IMR-90 (cell line): Measurements from ENCODE around the gene SCN11A. TPM values are rescaled to one million over a fixed set of nuclear protein-coding genes. Genes with fewer than 3 reads are reported as not detected.

ENCODE experiments used
- ATAC-seq: fragments of 200-7000 bp; cut with Tn5 transposase; 2 replicates; pipeline ENCODE4 v1.9.1; 2020; ENCODE audit warnings: low read depth, mild to moderate bottlenecking, moderate library complexity
- BruUV-seq: library from RNA; stranded (reverse); fragments of 400-500 nt; replicated peaks from 2 replicates; lab custom pipeline; 2021; lab: Mats Ljungman, UMichigan
- CTCF ChIA-PET: fragments of 300-600 bp; formaldehyde crosslinking; extraction: SDS; loops from one replicate; lab custom pipeline; 2021; ENCODE audit warnings: antibody characterized with exemption; lab: Yijun Ruan, JAX
- POLR2A ChIA-PET: fragments of 300-600 bp; sonication (Branson Sonifier 250); formaldehyde crosslinking; loops from one replicate; lab custom pipeline; 2022; ENCODE audit warnings: antibody characterized with exemption; ENCODE audit not compliant: unreplicated experiment; lab: Charles Lee
- DNase-seq: peaks from one replicate; pipeline ENCODE4 v3.0.0; 2013
- H2AFZ ChIP-seq: replicated peaks from 2 replicates; pipeline ENCODE3; 2013; ENCODE audit warnings: low read length, mild to moderate bottlenecking; ENCODE audit not compliant: poor library complexity
- H2AK5ac ChIP-seq: 2 replicates; pipeline ENCODE4 v1.6.1; 2013; ENCODE audit warnings: low read depth, low read length, inconsistent platforms
- H2AK9ac ChIP-seq: replicated peaks from 2 replicates; pipeline ENCODE3; 2013; ENCODE audit warnings: mild to moderate bottlenecking, low read depth, low read length, moderate library complexity; ENCODE audit not compliant: poor library complexity
- H2BK120ac ChIP-seq: 2 replicates; pipeline ENCODE4 v1.6.1; 2013; ENCODE audit warnings: low read depth, low read length, inconsistent platforms
- H2BK15ac ChIP-seq: 3 replicates; pipeline ENCODE4 v1.6.1; 2013; ENCODE audit warnings: low read depth, low read length, inconsistent platforms
- H2BK20ac ChIP-seq: 2 replicates; pipeline ENCODE4 v1.6.1; 2013; ENCODE audit warnings: low read depth, mild to moderate bottlenecking, inconsistent platforms, low read length, moderate library complexity
- H2BK5ac ChIP-seq: 2 replicates; pipeline ENCODE4 v1.6.1; 2013; ENCODE audit warnings: mild to moderate bottlenecking, low read depth, low read length, inconsistent platforms; ENCODE audit not compliant: poor library complexity, severe bottlenecking
- H3K14ac ChIP-seq: replicated peaks from 2 replicates; pipeline ENCODE4 v1.6.1; 2013; ENCODE audit warnings: low read depth, low read length, inconsistent platforms
- H3K18ac ChIP-seq: 2 replicates; pipeline ENCODE4 v1.6.1; 2013; ENCODE audit warnings: low read depth, low read length, control low read depth
- H3K23ac ChIP-seq: 2 replicates; pipeline ENCODE4 v1.6.1; 2013; ENCODE audit warnings: low read depth, low read length, inconsistent platforms
- H3K27ac ChIP-seq: 2 replicates; pipeline ENCODE4 v1.5.1; 2013; ENCODE audit warnings: mild to moderate bottlenecking, control low read depth, low read length; ENCODE audit not compliant: insufficient read depth
- H3K27me3 ChIP-seq: 2 replicates; pipeline ENCODE4 v1.6.1; 2013; ENCODE audit warnings: low read length; ENCODE audit not compliant: control insufficient read depth, insufficient read depth
- H3K36me3 ChIP-seq: 2 replicates; pipeline ENCODE4 v1.6.1; 2013; ENCODE audit warnings: low read length, mixed read lengths; ENCODE audit not compliant: control insufficient read depth, insufficient read depth
- H3K4ac ChIP-seq: 2 replicates; pipeline ENCODE4 v1.6.1; 2013; ENCODE audit warnings: low read depth, low read length, inconsistent platforms
- H3K4me1 ChIP-seq: 2 replicates; pipeline ENCODE4 v1.6.1; 2013; ENCODE audit warnings: low read length, mixed read lengths; ENCODE audit not compliant: control insufficient read depth, insufficient read depth
- H3K4me2 ChIP-seq: 2 replicates; pipeline ENCODE4 v1.6.1; 2013; ENCODE audit warnings: low read depth, mild to moderate bottlenecking, control low read depth, low read length, moderate library complexity
- H3K4me3 ChIP-seq: 2 replicates; pipeline ENCODE4 v1.5.1; 2013; ENCODE audit warnings: low read depth, mild to moderate bottlenecking, control low read depth, low read length, moderate library complexity; ENCODE audit not compliant: insufficient read depth
- H3K56ac ChIP-seq: 2 replicates; pipeline ENCODE4 v1.6.1; 2013; ENCODE audit warnings: low read length, inconsistent platforms; ENCODE audit not compliant: insufficient read depth; ENCODE audit errors: extremely low read depth
- H3K79me1 ChIP-seq, 2 experiments: 2 replicates each; pipeline ENCODE4 v1.6.1; 2013; ENCODE audit warnings: low read length in 2 of 2, inconsistent platforms in 1 of 2, low read depth in 1 of 2
- H3K9ac ChIP-seq: 2 replicates; pipeline ENCODE4 v1.6.1; 2013; ENCODE audit warnings: low read depth, low read length, control low read depth
- H3K9me1 ChIP-seq: 2 replicates; pipeline ENCODE4 v1.6.1; 2013; ENCODE audit warnings: low read length, inconsistent platforms; ENCODE audit not compliant: insufficient read depth
- H3K9me3 ChIP-seq: 2 replicates; pipeline ENCODE4 v1.6.1; 2013; ENCODE audit warnings: low read length; ENCODE audit not compliant: control insufficient read depth, insufficient read depth
- H4K20me1 ChIP-seq: 2 replicates; pipeline ENCODE4 v1.6.1; 2013; ENCODE audit warnings: low read length, inconsistent platforms; ENCODE audit not compliant: insufficient read depth
- H4K5ac ChIP-seq: 2 replicates; pipeline ENCODE4 v1.6.1; 2013; ENCODE audit warnings: mild to moderate bottlenecking, low read depth, low read length, control low read depth
- H4K8ac ChIP-seq, 2 experiments: 2 replicates each; pipeline ENCODE4 v1.6.1; 2013; ENCODE audit warnings: low read depth in 2 of 2, low read length in 2 of 2, control low read depth in 1 of 2, inconsistent platforms in 1 of 2
- H4K91ac ChIP-seq: 2 replicates; pipeline ENCODE4 v1.6.1; 2013; ENCODE audit warnings: low read depth, low read length, inconsistent platforms; ENCODE audit not compliant: insufficient read depth
- CHD1 ChIP-seq: IDR thresholded peaks from 2 replicates; pipeline ENCODE4 v1.6.1; 2012; ENCODE audit warnings: low read depth, low read length, improper control_type of control experiment
- MAFK ChIP-seq: IDR thresholded peaks from 2 replicates; pipeline ENCODE4 v1.6.1; 2012; ENCODE audit warnings: low read depth, low read length, improper control_type of control experiment
- MAZ ChIP-seq: IDR thresholded peaks from 2 replicates; pipeline ENCODE4 v1.6.1; 2012; ENCODE audit warnings: low read depth, mild to moderate bottlenecking, low read length, improper control_type of control experiment, moderate library complexity, borderline replicate concordance
- POLR2A ChIP-seq: IDR thresholded peaks from 2 replicates; pipeline ENCODE4 v1.6.1; 2012; ENCODE audit warnings: mild to moderate bottlenecking, low read depth, low read length
- RCOR1 ChIP-seq: IDR thresholded peaks from 2 replicates; pipeline ENCODE4 v1.6.1; 2012; ENCODE audit warnings: mild to moderate bottlenecking, low read length, improper control_type of control experiment; ENCODE audit not compliant: insufficient replicate concordance
- WGBS, 2 experiments: methylation state at CpG; one replicate each; pipeline versions ENCODE4 v1.1.5 to v1.1.7; 2013; ENCODE audit warnings: missing lambda C conversion rate in 2 of 2; ENCODE audit not compliant: insufficient read length in 1 of 2; ENCODE audit errors: extremely low coverage in 2 of 2; 5-methylcytosine and 5-hydroxymethylcytosine counted together
- dilution Hi-C: fragments of 300-500 bp; cut with HindIII; formaldehyde crosslinking; loops from one replicate; pipeline ENCODE4 v1.14.3; 2018; ENCODE audit warnings: low sequenced_read_pairs; ENCODE audit not compliant: unreplicated experiment
- in situ Hi-C: fragments of 300-500 bp; cut with MboI; formaldehyde crosslinking; loops from 3 replicates; pipeline ENCODE4 v1.14.3; 2019; ENCODE audit warnings: low sequenced_read_pairs, inconsistent platforms, mixed read lengths
- intact Hi-C: fragments of 100-400 bp; cut with micrococcal nuclease; formaldehyde crosslinking; loops from 2 replicates; pipeline ENCODE4 v1.10.0; 2022
- polyA plus RNA-seq, 3 experiments: library from polyadenylated mRNA; depleted of rRNA; stranded (reverse); fragments of >200 nt; gene quantifications; 2 replicates each; pipeline ENCODE4 v1.2.3, GENCODE V29; 2012; ENCODE audit warnings: low replicate concordance in 1 of 3
- total RNA-seq: library from RNA; depleted of rRNA; stranded (reverse); fragments of >200 nt; gene quantifications from 2 replicates; pipeline ENCODE4 v1.2.3, GENCODE V29; 2012

The SCN11A gene
- total and polyA plus RNA-seq, 2 of the 4 experiments (the other 2 are of a cell fraction): under 0.01 to 0.02 TPM

- Histone ChIP-seq H2BK120ac (no peak overlapping the region), H3K27ac (no peak overlapping the region), H3K4me3 (no peak overlapping the region), H3K4me2 (no peak overlapping the region), H2AK9ac (no peak overlapping the region), H3K23ac (no peak overlapping the region), H3K4me1 (no peaks in the 10 kb centered on the region), H2BK5ac (no peak overlapping the region), H3K9me1 (no peaks in the 10 kb centered on the region), H3K79me1 (no peaks in the 10 kb centered on the region), H4K8ac (no peak overlapping the region), H4K5ac (no peak overlapping the region), H4K20me1 (no peaks in the 10 kb centered on the region), H2AFZ (no peak overlapping the region), H2AK5ac (no peak overlapping the region), H3K56ac (no peak overlapping the region), H3K9ac (no peak overlapping the region), H3K36me3 (peaks cover 24% of the 10 kb centered on the region), H3K14ac (no peak overlapping the region), H2BK15ac (no peak overlapping the region), H3K4ac (no peak overlapping the region), H2BK20ac (no peak overlapping the region), H3K27me3 (no peaks in the 10 kb centered on the region), H3K18ac (no peak overlapping the region), H3K9me3 (no peaks in the 10 kb centered on the region), H4K91ac (no peak overlapping the region)
- no peak for TF ChIP-seq POLR2A
- no peak for TF ChIP-seq CHD1
- no peak for TF ChIP-seq MAZ
- TF ChIP-seq RCOR1: no peak
- no peak for TF ChIP-seq MAFK
- intact Hi-C loops: no loop called here
- DNase-seq: no peak
- dilution Hi-C loops: no loop called here
- in situ Hi-C loops: no loop called here
- no peak for ATAC-seq
- no TSS peak for BruUV-seq
- POLR2A ChIA-PET: no interaction called here
- WGBS, 2 experiments: 95% methylated on average over 3 of the region's 4 CpGs; no CpG with 5 or more reads in 1 of the 2 experiments
- CTCF ChIA-PET: no interaction called here
Measured at GRCh38 chr3:39082666-39083313, 31.0 kb upstream of the SCN11A start.
